ENCODE measurements around the gene MEIS3.
A peak's percentile ranks its signal among the peaks of the same experiment; 100 is the strongest.
"Not testable (repeated sequence)": the region's sequence is repeated elsewhere in the genome, so short reads cannot be mapped to it uniquely, and the experiment has no call there.

Gene MEIS3

GRCh38 chr19:47415953-47416642 lies 3.2 kb downstream of the MEIS3 start:
- DNase-seq (ENCODE audit: low spot score) = no peak

- no peak for DNase-seq (ENCODE audit: low spot score)
Measured at GRCh38 chr19:47414469-47414868, 4.9 kb downstream of the MEIS3 start.

GRCh38 chr19:47413941-47414340 lies 5.4 kb downstream of the MEIS3 start:
- no peak for DNase-seq (ENCODE audit: low spot score)

GRCh38 chr19:47411696-47412095 lies 7.6 kb downstream of the MEIS3 start:
- DNase-seq (ENCODE audit: low spot score) = not testable (repeated sequence)

- DNase-seq (ENCODE audit: low spot score) = no peak
Measured at GRCh38 chr19:47411101-47411500, 8.2 kb downstream of the MEIS3 start.

GRCh38 chr19:47408156-47408938 lies 11.0 kb downstream of the MEIS3 start:
- DNase-seq (ENCODE audit: low spot score) = no peak

GRCh38 chr19:47407417-47407774 lies 11.9 kb downstream of the MEIS3 start:
- no peak for DNase-seq (ENCODE audit: low spot score)

GRCh38 chr19:47406711-47407416 lies 12.5 kb downstream of the MEIS3 start:
- no peak for DNase-seq (ENCODE audit: low spot score)

- DNase-seq (ENCODE audit: low spot score) = no peak
Measured at GRCh38 chr19:47405854-47406417, 13.4 kb downstream of the MEIS3 start.

- DNase-seq (ENCODE audit: low spot score) = no peak
Measured at GRCh38 chr19:47405197-47405550, 14.2 kb downstream of the MEIS3 start.

GRCh38 chr19:47404334-47405196 lies 14.8 kb downstream of the MEIS3 start:
- DNase-seq (ENCODE audit: low spot score) = no peak

- DNase-seq (ENCODE audit: low spot score) = no peak
Measured at GRCh38 chr19:47402504-47402903, 16.8 kb downstream of the MEIS3 start.

GRCh38 chr19:47398707-47399597 lies 20.4 kb downstream of the MEIS3 start:
- DNase-seq (ENCODE audit: low spot score) = no peak

GRCh38 chr19:47391510-47392223 lies 27.7 kb downstream of the MEIS3 start:
- peak; percentile 82 for DNase-seq (ENCODE audit: low spot score)

- no peak for DNase-seq (ENCODE audit: low spot score)
Measured at GRCh38 chr19:47390533-47391488, 28.5 kb downstream of the MEIS3 start.

GRCh38 chr19:47389150-47389556 lies 30.2 kb downstream of the MEIS3 start:
- no peak for DNase-seq (ENCODE audit: low spot score)

GRCh38 chr19:47388721-47389120 lies 30.6 kb downstream of the MEIS3 start:
- DNase-seq (ENCODE audit: low spot score) = not testable (repeated sequence)

- DNase-seq (ENCODE audit: low spot score) = not testable (repeated sequence)
Measured at GRCh38 chr19:47387623-47388022, 31.7 kb downstream of the MEIS3 start.

GRCh38 chr19:47386582-47386981 lies 32.7 kb downstream of the MEIS3 start:
- DNase-seq (ENCODE audit: low spot score) = not testable (repeated sequence)

Measured in AG08395 (cell line).